ENCODE data around the gene ABCA3. TPM values are rescaled to one million over a fixed set of nuclear protein-coding genes. Genes with fewer than 3 reads are reported as not detected.

The ABCA3 gene
- polyA plus RNA-seq, 1 donor from 2014 or later, result 30.7 TPM

DNA sequence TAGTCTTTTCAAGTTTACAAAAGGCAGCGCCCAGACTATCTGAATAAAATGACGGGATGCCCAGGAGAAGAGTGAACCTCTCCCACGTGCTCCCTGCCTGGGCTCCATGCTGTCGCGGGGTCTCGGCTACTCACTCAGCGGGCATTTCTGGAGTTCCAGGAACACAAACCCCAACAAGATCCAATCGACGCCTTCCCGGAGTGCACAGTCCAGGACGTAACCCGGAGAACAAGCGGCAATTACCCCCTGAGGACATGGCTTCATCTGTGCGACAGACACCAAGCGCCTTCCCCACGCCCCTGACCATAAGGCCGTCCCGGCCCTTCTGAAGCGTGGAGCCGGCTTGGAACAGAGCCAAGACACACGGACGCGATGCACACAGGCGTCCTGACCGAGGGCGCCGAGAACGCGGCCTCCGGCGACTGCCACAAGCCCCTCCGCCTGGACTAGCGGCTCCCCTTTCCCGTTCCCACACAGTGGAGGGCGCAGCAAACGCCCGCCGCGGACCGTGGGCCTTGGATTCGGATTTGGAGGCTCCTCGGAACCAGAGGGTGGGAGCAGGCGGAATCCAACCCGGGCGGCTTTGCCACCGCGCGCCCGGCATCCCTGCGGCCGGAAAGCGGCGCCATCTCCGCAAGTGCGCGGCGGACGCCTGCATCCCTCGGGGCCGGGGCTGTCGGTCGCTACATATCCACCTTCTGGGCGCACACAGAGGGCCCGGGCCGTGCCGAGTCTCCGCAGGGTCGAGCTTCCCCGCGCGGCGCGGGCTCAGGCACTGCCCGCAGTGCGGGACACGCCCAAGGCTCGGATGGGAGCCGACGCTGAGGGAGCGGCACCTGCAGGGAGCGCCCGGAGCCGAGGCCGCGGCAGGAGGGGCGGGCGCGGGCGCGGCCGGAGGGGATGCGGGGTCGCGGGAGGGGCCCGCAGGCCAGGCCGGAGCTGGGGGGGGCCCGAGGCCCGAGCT, 725 bp downstream of the ABCA3 start:
- TF ChIP-seq SMC3 (conservative IDR thresholded peaks at IDR 0.05; ENCODE audit: poor library complexity) (peak; percentile 23), MXI1 (conservative IDR thresholded peaks at IDR 0.05; ENCODE audit: poor library complexity, severe bottlenecking) (peak; percentile 69), POLR2AphosphoS5 (IDR thresholded peaks at IDR 0.05) (no peak)
- TF ChIP-seq, protein P1, sequence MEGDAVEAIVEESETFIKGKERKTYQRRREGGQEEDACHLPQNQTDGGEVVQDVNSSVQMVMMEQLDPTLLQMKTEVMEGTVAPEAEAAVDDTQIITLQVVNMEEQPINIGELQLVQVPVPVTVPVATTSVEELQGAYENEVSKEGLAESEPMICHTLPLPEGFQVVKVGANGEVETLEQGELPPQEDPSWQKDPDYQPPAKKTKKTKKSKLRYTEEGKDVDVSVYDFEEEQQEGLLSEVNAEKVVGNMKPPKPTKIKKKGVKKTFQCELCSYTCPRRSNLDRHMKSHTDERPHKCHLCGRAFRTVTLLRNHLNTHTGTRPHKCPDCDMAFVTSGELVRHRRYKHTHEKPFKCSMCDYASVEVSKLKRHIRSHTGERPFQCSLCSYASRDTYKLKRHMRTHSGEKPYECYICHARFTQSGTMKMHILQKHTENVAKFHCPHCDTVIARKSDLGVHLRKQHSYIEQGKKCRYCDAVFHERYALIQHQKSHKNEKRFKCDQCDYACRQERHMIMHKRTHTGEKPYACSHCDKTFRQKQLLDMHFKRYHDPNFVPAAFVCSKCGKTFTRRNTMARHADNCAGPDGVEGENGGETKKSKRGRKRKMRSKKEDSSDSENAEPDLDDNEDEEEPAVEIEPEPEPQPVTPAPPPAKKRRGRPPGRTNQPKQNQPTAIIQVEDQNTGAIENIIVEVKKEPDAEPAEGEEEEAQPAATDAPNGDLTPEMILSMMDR (IDR thresholded peaks at IDR 0.05; ENCODE audit: poor library complexity, severe bottlenecking), result no peak
- Histone ChIP-seq H3K27ac (ENCODE audit: low read length) (peak overlapping the region; percentile 72), H3K36me3 (ENCODE audit: insufficient read depth, low read length) (no peaks in the 10 kb centered on the region), H2AFZ (ENCODE audit: low read depth, low read length) (peak overlapping the region; percentile 45), H3K4me2 (ENCODE audit: low read length) (peak overlapping the region; percentile 76), H3F3A (ENCODE audit: insufficient read depth, low read length, poor library complexity, severe bottlenecking) (no peaks in the 10 kb centered on the region), H3K9me2 (ENCODE audit: insufficient read depth, low read length) (no peaks in the 10 kb centered on the region), H3K9me3 (ENCODE audit: low read length) (no peaks in the 10 kb centered on the region), H3K79me2 (replicated peaks; ENCODE audit: insufficient read depth, low read length) (peaks cover 20% of the 10 kb centered on the region), H4K20me1 (ENCODE audit: insufficient read depth) (no peaks in the 10 kb centered on the region), H3K27me3 (ENCODE audit: insufficient read depth, low read depth, low read length) (no peaks in the 10 kb centered on the region), H3K4me3 (ENCODE audit: low read length) (peak overlapping the region; percentile 99), H3K9ac (ENCODE audit: low read length) (peak overlapping the region; percentile 83)

DNA sequence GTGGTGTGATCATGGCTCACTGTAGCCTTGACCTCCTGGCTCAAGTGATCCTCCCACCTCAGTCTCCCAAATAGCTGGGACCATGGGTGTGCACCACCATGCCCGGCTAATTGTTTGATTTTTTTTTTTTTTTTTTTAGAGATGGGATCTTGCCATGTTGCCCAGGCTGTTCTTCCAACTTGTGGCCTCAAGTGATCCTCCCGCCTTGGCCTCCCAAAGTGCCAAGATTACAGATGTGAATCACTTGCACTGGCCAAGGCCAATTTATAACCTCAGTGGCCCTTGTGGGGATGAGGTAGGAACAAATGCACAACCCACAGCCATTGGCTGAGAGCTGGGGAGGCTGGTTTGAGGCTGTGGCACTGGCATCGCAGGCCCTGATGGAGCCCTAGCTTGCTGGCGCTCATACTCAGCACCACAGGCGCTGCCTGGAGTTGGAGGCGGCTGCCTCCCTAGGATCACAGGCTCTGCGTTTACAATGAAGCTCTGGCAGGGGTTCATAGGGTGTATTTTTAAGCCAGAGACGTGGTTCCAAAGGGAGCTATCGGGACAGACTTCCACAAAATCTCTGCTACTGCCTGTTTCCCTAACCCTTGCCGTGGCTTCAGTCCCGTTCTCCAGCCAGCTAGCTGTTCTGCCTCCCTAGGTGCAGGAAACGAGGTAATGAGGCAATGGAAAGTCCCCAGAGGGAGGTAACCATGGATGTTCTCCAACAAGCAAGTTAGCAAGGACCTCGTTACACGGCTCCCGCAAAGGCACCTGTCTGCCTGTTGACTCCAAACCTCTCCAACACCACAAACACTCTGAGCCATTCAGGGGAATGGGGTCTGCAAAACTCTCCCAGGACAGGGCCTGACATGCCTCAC, 2.9 kb downstream of the ABCA3 start:
- Histone ChIP-seq H3K9ac (ENCODE audit: low read length) (no peak overlapping the region), H3K79me2 (replicated peaks; ENCODE audit: insufficient read depth, low read length) (peaks cover 20% of the 10 kb centered on the region), H3K9me2 (ENCODE audit: insufficient read depth, low read length) (no peaks in the 10 kb centered on the region), H3K4me3 (ENCODE audit: low read length) (peak overlapping the region; percentile 99), H3K36me3 (ENCODE audit: insufficient read depth, low read length) (no peaks in the 10 kb centered on the region), H3K27ac (ENCODE audit: low read length) (no peak overlapping the region), H4K20me1 (ENCODE audit: insufficient read depth) (no peaks in the 10 kb centered on the region), H3K4me2 (ENCODE audit: low read length) (no peak overlapping the region), H3K27me3 (ENCODE audit: insufficient read depth, low read depth, low read length) (no peaks in the 10 kb centered on the region), H3F3A (ENCODE audit: insufficient read depth, low read length, poor library complexity, severe bottlenecking) (no peaks in the 10 kb centered on the region), H2AFZ (ENCODE audit: low read depth, low read length) (no peak overlapping the region), H3K9me3 (ENCODE audit: low read length) (no peaks in the 10 kb centered on the region)
- no peak for TF ChIP-seq TAF1 (IDR thresholded peaks at IDR 0.05; ENCODE audit: low read depth)
- TF ChIP-seq, protein P1 (IDR thresholded peaks at IDR 0.05; ENCODE audit: poor library complexity, severe bottlenecking), result no peak
- no peak for TF ChIP-seq EP300 (conservative IDR thresholded peaks at IDR 0.05; ENCODE audit: poor library complexity, severe bottlenecking)
- TF ChIP-seq POLR2AphosphoS5 (IDR thresholded peaks at IDR 0.05), result no peak
- TF ChIP-seq SMC3 (conservative IDR thresholded peaks at IDR 0.05; ENCODE audit: poor library complexity), result no peak
- no peak for TF ChIP-seq RAD21 (conservative IDR thresholded peaks at IDR 0.05)
- TF ChIP-seq MXI1 (conservative IDR thresholded peaks at IDR 0.05; ENCODE audit: poor library complexity, severe bottlenecking), result no peak
- no peak for TF ChIP-seq EZH2 (IDR thresholded peaks at IDR 0.05; ENCODE audit: borderline replicate concordance, insufficient read depth, low read length, poor library complexity, severe bottlenecking)
